GM15510 (cell line): ENCODE measurements around the gene SPOCD1.

Experiments
- POLR2A ChIP-seq: IDR thresholded peaks from 3 replicates; pipeline ENCODE4 v1.6.1; 2011; ENCODE audit warnings: borderline replicate concordance; ENCODE audit not compliant: insufficient read length; ENCODE audit errors: extremely low read depth

Gene SPOCD1

GRCh38 chr1:31762726-31763670, 52.8 kb downstream of the SPOCD1 start:
- no peak for TF ChIP-seq POLR2A

GRCh38 chr1:31762323-31762722, 53.5 kb downstream of the SPOCD1 start:
- no peak for TF ChIP-seq POLR2A

- TF ChIP-seq POLR2A = no peak
Measured at GRCh38 chr1:31761883-31762282, 53.9 kb downstream of the SPOCD1 start.

- TF ChIP-seq POLR2A = no peak
Measured at GRCh38 chr1:31760471-31761470, 55.1 kb downstream of the SPOCD1 start.

GRCh38 chr1:31759298-31760023, 56.4 kb downstream of the SPOCD1 start:
- TF ChIP-seq POLR2A = no peak

GRCh38 chr1:31758823-31759222, 57.0 kb downstream of the SPOCD1 start:
- TF ChIP-seq POLR2A = no peak

- no peak for TF ChIP-seq POLR2A
Measured at GRCh38 chr1:31757989-31758388, 57.8 kb downstream of the SPOCD1 start.

- no peak for TF ChIP-seq POLR2A
Measured at GRCh38 chr1:31757204-31757679, 58.6 kb downstream of the SPOCD1 start.

GRCh38 chr1:31756578-31756977, 59.2 kb downstream of the SPOCD1 start:
- no peak for TF ChIP-seq POLR2A

- no peak for TF ChIP-seq POLR2A
Measured at GRCh38 chr1:31755850-31756492, 59.9 kb downstream of the SPOCD1 start.

- no peak for TF ChIP-seq POLR2A
Measured at GRCh38 chr1:31755197-31755611, 60.6 kb downstream of the SPOCD1 start.

- TF ChIP-seq POLR2A = no peak
Measured at GRCh38 chr1:31754397-31754796, 61.4 kb downstream of the SPOCD1 start.

- no peak for TF ChIP-seq POLR2A
Measured at GRCh38 chr1:31753707-31754349, 62.0 kb downstream of the SPOCD1 start.
